Loucy (cell line): ENCODE results near the gene HGS.

ENCODE experiments used
- H2AFZ ChIP-seq: fragments of 200-600 bp; sonication (generic); 2 replicates; pipeline ENCODE4 v1.6.0; 2016; ENCODE audit warnings: antibody characterized with exemption, mild to moderate bottlenecking, low read length, moderate library complexity
- H3F3A ChIP-seq: fragments of 200-600 bp; 2 replicates; pipeline ENCODE4 v1.6.0; 2016; ENCODE audit warnings: antibody characterized with exemption, low read depth, mild to moderate bottlenecking
- H3K27me3 ChIP-seq: fragments of 200-600 bp; sonication (generic); 2 replicates; pipeline ENCODE4 v1.6.1; 2014; ENCODE audit warnings: low read length, mild to moderate bottlenecking; ENCODE audit not compliant: insufficient read depth, poor library complexity, severe bottlenecking
- H3K36me3 ChIP-seq: fragments of 200-600 bp; sonication (generic); 2 replicates; pipeline ENCODE4 v1.6.1; 2016; ENCODE audit warnings: low read length; ENCODE audit not compliant: insufficient read depth
- H3K4me1 ChIP-seq: fragments of 200-600 bp; sonication (generic); 2 replicates; pipeline ENCODE4 v1.5.1; 2014; ENCODE audit warnings: low read length, mild to moderate bottlenecking; ENCODE audit not compliant: insufficient read depth, poor library complexity, severe bottlenecking
- H3K4me2 ChIP-seq: fragments of 200-600 bp; sonication (generic); 2 replicates; pipeline ENCODE4 v1.6.0; 2014; ENCODE audit warnings: antibody characterized with exemption, low read length, low read depth, mild to moderate bottlenecking; ENCODE audit not compliant: poor library complexity, severe bottlenecking
- H3K4me3 ChIP-seq: fragments of 200-600 bp; sonication (generic); 2 replicates; pipeline ENCODE4 v1.5.1; 2014; ENCODE audit warnings: low read length, mild to moderate bottlenecking, mixed read lengths; ENCODE audit not compliant: poor library complexity, severe bottlenecking
- H3K79me2 ChIP-seq: fragments of 200-600 bp; sonication (generic); 2 replicates; pipeline ENCODE4 v1.6.1; 2014; ENCODE audit warnings: low read length; ENCODE audit not compliant: insufficient read depth
- H3K9ac ChIP-seq: fragments of 200-600 bp; sonication (generic); 2 replicates; pipeline ENCODE4 v1.6.0; 2014; ENCODE audit warnings: mild to moderate bottlenecking, low read depth, low read length, moderate library complexity; ENCODE audit not compliant: poor library complexity, severe bottlenecking
- H3K9me2 ChIP-seq: fragments of 200-600 bp; sonication (generic); replicated peaks from 2 replicates; pipeline ENCODE4 v1.6.1; 2016; ENCODE audit warnings: low read depth, low read length, mixed read lengths
- H3K9me3 ChIP-seq: fragments of 200-600 bp; sonication (generic); 2 replicates; pipeline ENCODE4 v1.6.1; 2014; ENCODE audit warnings: mild to moderate bottlenecking, antibody characterized with exemption, low read length, low read depth; ENCODE audit not compliant: insufficient read depth
- H4K20me1 ChIP-seq: fragments of 200-600 bp; sonication (generic); 2 replicates; pipeline ENCODE4 v1.6.0; 2014; ENCODE audit warnings: antibody characterized with exemption, low read length, mild to moderate bottlenecking; ENCODE audit not compliant: insufficient read depth, poor library complexity, severe bottlenecking
- EZH2phosphoT487 ChIP-seq: fragments of 200-600 bp; IDR thresholded peaks from 2 replicates; pipeline ENCODE4 v1.6.1; 2018; ENCODE audit warnings: antibody characterized with exemption, mild to moderate bottlenecking, moderate library complexity, borderline replicate concordance
- TF ChIP-seq, protein P1 (sequence below): fragments of 200-600 bp; sonication (generic); conservative IDR thresholded peaks from 2 replicates; pipeline ENCODE4 v1.5.1; 2014; ENCODE audit warnings: mild to moderate bottlenecking, antibody characterized with exemption, low read length

HGS gene

DNA sequence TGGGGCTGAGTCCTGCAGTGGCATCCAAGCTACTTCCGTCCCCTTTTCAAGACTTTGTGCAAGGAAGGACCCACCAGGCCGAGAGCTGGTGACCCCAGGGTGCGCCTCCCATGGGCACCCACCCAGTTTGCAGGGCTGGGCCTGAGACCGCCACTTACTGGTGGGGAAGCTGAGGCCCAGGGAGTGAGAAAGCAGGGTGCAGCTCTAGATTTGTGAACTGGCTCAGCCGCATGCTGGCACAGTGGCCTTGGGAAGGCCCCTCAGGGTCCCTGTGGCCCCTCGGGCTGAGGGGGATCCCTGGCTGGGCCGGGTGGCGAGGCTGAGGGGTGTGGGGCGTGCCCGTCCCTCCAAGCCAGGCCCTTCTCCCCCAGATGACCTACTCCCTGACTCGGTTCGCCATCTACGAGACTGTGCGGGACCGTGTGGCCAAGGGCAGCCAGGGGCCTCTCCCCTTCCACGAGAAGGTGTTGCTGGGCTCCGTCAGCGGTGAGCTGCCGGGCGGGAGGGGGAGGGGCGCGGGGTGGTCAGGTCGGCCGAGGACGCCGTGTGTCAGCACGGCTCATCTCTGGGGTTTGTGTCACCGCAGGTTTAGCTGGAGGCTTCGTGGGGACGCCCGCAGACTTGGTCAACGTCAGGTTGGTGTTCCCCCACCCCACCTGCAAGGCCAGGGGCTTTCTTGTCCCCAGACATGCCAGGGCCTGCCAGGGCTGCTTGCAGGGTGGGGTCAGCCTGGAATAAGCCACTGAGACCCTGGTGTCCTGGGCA, 31.5 kb downstream of the HGS start:
- H3K4me1 ChIP-seq, result peaks cover 25% of the 10 kb centered on the region
- H3K4me2 ChIP-seq, result no peak overlapping the region
- H3K9me3 ChIP-seq, result no peaks in the 10 kb centered on the region
- peaks cover 34% of the 10 kb centered on the region for H3K79me2 ChIP-seq
- H3K9ac ChIP-seq, result no peak overlapping the region
- H2AFZ ChIP-seq, result no peak overlapping the region
- H3K9me2 ChIP-seq, result no peaks in the 10 kb centered on the region
- no peak overlapping the region for H3K4me3 ChIP-seq
- no peak for TF ChIP-seq EZH2phosphoT487
- TF ChIP-seq, protein P1, sequence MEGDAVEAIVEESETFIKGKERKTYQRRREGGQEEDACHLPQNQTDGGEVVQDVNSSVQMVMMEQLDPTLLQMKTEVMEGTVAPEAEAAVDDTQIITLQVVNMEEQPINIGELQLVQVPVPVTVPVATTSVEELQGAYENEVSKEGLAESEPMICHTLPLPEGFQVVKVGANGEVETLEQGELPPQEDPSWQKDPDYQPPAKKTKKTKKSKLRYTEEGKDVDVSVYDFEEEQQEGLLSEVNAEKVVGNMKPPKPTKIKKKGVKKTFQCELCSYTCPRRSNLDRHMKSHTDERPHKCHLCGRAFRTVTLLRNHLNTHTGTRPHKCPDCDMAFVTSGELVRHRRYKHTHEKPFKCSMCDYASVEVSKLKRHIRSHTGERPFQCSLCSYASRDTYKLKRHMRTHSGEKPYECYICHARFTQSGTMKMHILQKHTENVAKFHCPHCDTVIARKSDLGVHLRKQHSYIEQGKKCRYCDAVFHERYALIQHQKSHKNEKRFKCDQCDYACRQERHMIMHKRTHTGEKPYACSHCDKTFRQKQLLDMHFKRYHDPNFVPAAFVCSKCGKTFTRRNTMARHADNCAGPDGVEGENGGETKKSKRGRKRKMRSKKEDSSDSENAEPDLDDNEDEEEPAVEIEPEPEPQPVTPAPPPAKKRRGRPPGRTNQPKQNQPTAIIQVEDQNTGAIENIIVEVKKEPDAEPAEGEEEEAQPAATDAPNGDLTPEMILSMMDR, result no peak
- peaks cover 6% of the 10 kb centered on the region for H4K20me1 ChIP-seq
- H3K36me3 ChIP-seq, result no peaks in the 10 kb centered on the region
- no peaks in the 10 kb centered on the region for H3K27me3 ChIP-seq
- no peaks in the 10 kb centered on the region for H3F3A ChIP-seq

DNA sequence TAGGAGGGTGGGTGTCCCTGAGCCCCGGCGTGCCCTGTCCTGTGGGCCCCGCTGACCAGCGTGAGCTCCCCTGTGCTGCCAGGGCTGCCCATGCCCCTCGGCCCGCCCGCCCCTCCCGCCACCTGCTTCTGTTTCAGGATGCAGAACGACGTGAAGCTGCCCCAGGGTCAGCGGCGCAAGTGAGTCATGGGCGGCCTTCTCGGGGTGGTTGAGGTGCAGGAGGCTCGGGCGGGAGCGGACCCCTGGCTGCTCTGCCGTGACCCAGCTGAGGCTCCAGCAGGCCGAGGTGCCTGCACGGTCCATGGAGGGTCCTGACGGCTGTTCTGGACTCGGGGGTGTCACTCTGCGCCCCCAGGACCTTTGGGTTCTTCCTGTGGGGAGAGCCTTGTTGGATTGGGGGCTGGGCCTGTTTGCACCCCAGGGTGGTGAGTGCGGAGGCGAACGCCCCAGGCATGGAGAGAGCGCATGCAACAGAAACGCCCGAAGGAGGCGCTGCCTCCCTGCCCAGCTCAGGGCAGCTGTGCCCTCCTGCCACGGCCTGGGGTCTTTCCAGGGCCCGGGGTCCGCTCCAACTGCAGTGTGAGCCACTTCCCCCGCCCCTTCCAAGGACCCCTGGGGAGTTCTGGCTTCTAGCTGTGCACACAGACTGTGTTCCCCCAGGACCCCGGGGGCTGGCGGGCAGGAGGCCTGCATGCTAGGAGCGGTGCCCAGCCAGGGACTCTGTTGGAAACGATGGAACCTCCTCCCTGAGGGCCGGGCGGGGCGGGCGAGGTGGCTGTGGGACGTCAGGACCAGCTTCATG, 32.3 kb downstream of the HGS start:
- Histone ChIP-seq H3K27me3 (no peaks in the 10 kb centered on the region), H3K4me3 (no peak overlapping the region), H3K36me3 (no peaks in the 10 kb centered on the region), H3K9me2 (no peaks in the 10 kb centered on the region), H3K4me2 (no peak overlapping the region), H3K9me3 (no peaks in the 10 kb centered on the region), H4K20me1 (peaks cover 6% of the 10 kb centered on the region), H3K79me2 (peaks cover 34% of the 10 kb centered on the region), H3K4me1 (peaks cover 25% of the 10 kb centered on the region), H2AFZ (no peak overlapping the region), H3K9ac (no peak overlapping the region), H3F3A (no peaks in the 10 kb centered on the region)
- no peak for TF ChIP-seq EZH2phosphoT487
- TF ChIP-seq, protein P1, result no peak

DNA sequence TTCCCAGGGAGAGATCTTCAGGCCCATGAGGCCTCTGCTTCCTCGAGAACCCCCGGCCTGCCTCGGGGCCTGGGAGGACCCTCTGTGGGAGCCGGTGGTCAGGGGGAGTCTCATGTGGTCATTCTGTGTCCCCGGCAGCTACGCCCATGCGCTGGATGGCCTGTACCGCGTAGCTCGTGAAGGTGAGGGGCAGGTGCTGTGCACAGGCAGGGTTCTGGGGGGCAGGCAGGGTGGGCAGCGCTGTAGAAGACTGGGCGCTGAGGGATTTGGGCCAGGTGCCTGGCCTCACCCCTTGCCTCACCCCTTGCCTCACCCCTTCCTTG, 32.8 kb downstream of the HGS start:
- H3K9ac ChIP-seq, result no peak overlapping the region
- no peaks in the 10 kb centered on the region for H3K27me3 ChIP-seq
- H3K9me3 ChIP-seq, result no peaks in the 10 kb centered on the region
- H3K4me3 ChIP-seq, result no peak overlapping the region
- H3F3A ChIP-seq, result no peaks in the 10 kb centered on the region
- no peaks in the 10 kb centered on the region for H3K36me3 ChIP-seq
- H3K4me1 ChIP-seq, result peaks cover 24% of the 10 kb centered on the region
- no peak overlapping the region for H3K4me2 ChIP-seq
- no peak overlapping the region for H2AFZ ChIP-seq
- peaks cover 34% of the 10 kb centered on the region for H3K79me2 ChIP-seq
- H3K9me2 ChIP-seq, result no peaks in the 10 kb centered on the region
- no peak for TF ChIP-seq EZH2phosphoT487
- TF ChIP-seq, protein P1, result no peak
- peaks cover 6% of the 10 kb centered on the region for H4K20me1 ChIP-seq
